Natural killer cell treated with Interleukin-12 subunit alpha and Interleukin-12 subunit beta and Interleukin-15 and Interleukin-18, amount 100 ng/mL, for 72 hours (primary cell): ENCODE data around the gene NOTCH4. TPM values are rescaled to one million over a fixed set of nuclear protein-coding genes. Genes with fewer than 3 reads are reported as not detected.
"Not testable (repeated sequence)": the region's sequence is repeated elsewhere in the genome, so short reads cannot be mapped to it uniquely, and the experiment has no call there.

Experiments used
- ATAC-seq, 2 donors: fragments of 150-1000 bp; cut with Tn5 transposase in 1 of 2; sonication (Bioruptor Pico), chemical (Tn5 transposase) in 1 of 2; 2 replicates each; pipeline ENCODE4 v1.10.0; 2021
- DNase-seq: peaks from one replicate; pipeline ENCODE4 v3.0.0; 2022; ENCODE audit warnings: low spot score
- H3K27ac Mint-ChIP-seq, 2 donors: 1 replicate in 1 of 2; 2 replicates in 1 of 2; pipeline ENCODE4 v1.8.0; 2022; ENCODE audit warnings: mixed read lengths in 2 of 2, mild to moderate bottlenecking in 1 of 2, moderate library complexity in 1 of 2
- H3K27me3 Mint-ChIP-seq, 2 donors: 1 replicate in 1 of 2; 2 replicates in 1 of 2; pipeline ENCODE4 v1.8.0; 2022; ENCODE audit warnings: mixed read lengths in 2 of 2
- H3K36me3 Mint-ChIP-seq: one replicate; pipeline ENCODE4 v1.8.0; 2022; ENCODE audit warnings: mixed read lengths
- H3K4me1 Mint-ChIP-seq, 2 donors: 1 replicate in 1 of 2; 2 replicates in 1 of 2; pipeline ENCODE4 v1.8.0; 2022; ENCODE audit warnings: low read depth in 2 of 2, mixed read lengths in 2 of 2, mild to moderate bottlenecking in 1 of 2
- H3K4me3 Mint-ChIP-seq: one replicate; pipeline ENCODE4 v1.8.0; 2022; ENCODE audit warnings: mixed read lengths
- H3K9me3 Mint-ChIP-seq: 2 replicates; pipeline ENCODE4 v1.8.0; 2022; ENCODE audit warnings: mixed read lengths
- total RNA-seq, 2 donors: library from RNA; stranded (reverse); gene quantifications; one replicate each; pipeline ENCODE4 v1.2.3, GENCODE V29; 2022

Gene NOTCH4
- total RNA-seq, 2 donors from 2014 or later, result 1.4 TPM

DNA sequence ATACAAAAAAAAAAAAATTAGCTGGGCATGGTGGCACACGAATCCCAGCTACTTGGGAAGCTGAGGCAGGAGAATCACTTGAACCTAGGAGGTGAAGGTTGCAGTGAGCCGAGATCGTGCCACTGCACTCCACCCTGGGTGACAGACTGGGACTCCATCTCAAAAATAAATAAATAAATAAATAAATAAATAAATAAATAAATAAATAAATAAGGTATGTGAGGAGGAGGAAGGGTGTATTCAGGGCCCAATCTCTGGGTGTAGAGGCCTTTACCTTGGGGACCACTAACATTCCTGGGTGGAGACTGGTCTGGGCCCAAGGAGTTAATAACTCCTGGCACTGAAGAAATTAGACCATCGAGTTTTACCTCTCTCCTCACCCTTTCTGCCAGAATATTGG lies 12.4 kb downstream of the NOTCH4 start:
- H3K36me3 Mint-ChIP-seq, ATAC-seq, H3K27ac Mint-ChIP-seq, H3K9me3 Mint-ChIP-seq, H3K27me3 Mint-ChIP-seq, H3K4me3 Mint-ChIP-seq, DNase-seq: not testable (repeated sequence)
- H3K4me1 Mint-ChIP-seq, result peaks cover 0 to 13% of the 10 kb centered on the region in 2 donors

DNA sequence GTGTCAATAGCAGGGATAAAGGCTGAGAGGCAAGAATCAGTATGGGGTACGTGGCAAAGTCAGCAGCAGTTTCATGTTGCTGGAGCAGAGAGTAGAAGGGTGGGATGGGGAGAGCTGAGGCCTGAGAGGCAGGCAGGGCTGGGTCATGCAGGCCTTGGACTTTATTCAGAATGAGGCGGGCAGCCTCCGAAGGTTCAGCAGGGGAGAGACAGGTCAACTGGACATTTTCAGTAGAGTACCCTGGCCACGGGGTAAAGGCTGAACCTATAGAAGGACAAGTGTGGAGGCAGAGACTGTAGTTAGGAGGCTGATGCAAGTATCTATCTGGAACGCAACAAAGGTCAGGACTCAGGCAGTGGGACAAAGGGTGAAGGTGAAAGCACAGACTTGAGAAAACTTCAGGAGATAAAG lies 13.7 kb downstream of the NOTCH4 start:
- Mint-ChIP-seq H3K9me3 (no peaks in the 10 kb centered on the region), H3K4me3 (no peak overlapping the region), H3K4me1 (peaks cover 0 to 9% of the 10 kb centered on the region in 2 donors), H3K27me3 (no peaks in the 10 kb centered on the region), H3K27ac (peak overlapping the region in 1 of 2 donors; percentile 21), H3K36me3 (no peaks in the 10 kb centered on the region)
- no peak for ATAC-seq
- DNase-seq, result peak; percentile 8

DNA sequence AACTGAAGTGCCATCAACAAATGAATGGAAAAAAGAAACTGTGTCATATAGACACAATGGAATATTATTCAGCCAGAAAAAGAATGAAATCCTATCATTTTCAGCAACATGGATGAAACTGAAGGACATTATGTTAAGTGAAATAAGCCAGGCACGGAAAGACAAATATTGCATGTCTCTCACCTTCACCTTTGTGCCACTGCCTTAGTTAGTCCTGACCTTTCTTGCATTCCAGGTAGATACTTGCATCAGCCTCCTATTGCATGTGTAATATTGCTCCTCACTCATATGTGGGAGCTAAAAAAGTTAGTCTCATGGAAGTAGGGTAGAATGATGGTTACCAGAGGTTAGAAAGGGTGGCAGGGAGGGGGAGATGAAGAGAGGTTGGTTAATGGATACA lies 14.9 kb downstream of the NOTCH4 start:
- Mint-ChIP-seq H3K4me1 (peaks cover 0 to 9% of the 10 kb centered on the region in 2 donors), H3K9me3 (no peaks in the 10 kb centered on the region), H3K4me3 (no peak overlapping the region), H3K27me3 (peaks cover 4 to 6% of the 10 kb centered on the region in 2 donors), H3K27ac (peak overlapping the region in 1 of 2 donors; percentile 14), H3K36me3 (no peaks in the 10 kb centered on the region)
- no peak for ATAC-seq
- DNase-seq, result no peak

GRCh38 chr6:32204268-32204715 lies 19.6 kb downstream of the NOTCH4 start:
- ATAC-seq (no peak), DNase-seq (peak; percentile 38)
- H3K27me3 Mint-ChIP-seq, result peaks cover 6% of the 10 kb centered on the region in 2 donors
- H3K4me3 Mint-ChIP-seq, result no peak overlapping the region
- no peaks in the 10 kb centered on the region for H3K36me3 Mint-ChIP-seq
- H3K9me3 Mint-ChIP-seq, result no peaks in the 10 kb centered on the region
- no peak overlapping the region for H3K27ac Mint-ChIP-seq
- H3K4me1 Mint-ChIP-seq, result no peaks in the 10 kb centered on the region

DNA sequence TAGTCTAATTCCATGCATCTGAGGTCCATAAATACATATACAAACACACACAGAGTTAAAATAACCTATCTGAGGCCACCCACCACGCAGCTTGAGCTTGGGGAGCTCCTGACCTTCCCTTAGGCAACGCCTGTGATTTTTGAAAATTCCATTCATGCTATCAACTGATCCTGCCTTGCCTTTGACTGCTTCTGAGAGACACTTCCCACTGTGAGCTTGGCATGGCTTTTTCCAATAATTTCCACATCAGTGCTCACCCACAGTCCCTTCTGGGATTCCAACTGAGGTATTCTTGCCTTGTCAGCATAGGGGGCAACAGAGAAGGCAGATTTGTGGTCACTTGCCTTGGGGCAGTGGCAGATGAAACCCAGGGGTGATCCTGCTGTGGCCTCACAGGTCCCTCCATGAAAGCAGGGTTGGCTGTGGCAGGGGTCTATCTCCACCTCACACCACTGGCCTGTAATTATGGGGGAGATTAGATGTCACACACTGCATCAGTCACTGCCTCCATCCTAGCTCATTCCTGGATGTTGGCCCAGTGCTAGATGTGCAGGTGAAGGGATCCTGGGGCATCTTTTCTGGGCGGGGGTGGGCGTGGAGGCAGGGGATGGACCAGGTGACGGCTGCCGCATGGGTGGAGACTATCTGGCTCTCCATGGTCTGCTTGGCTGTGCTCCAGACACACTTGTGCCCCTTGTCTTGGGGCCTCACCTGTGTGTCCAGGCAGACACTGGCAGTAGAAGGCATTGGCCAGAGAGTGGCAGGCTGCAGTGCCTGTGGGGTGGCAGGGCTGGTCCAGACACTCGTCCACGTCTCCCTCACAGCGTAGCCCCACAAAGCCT lies 20.2 kb downstream of the NOTCH4 start:
- H3K9me3 Mint-ChIP-seq, result no peaks in the 10 kb centered on the region
- H3K4me1 Mint-ChIP-seq, result no peaks in the 10 kb centered on the region
- peaks cover 6% of the 10 kb centered on the region in 2 donors for H3K27me3 Mint-ChIP-seq
- no peaks in the 10 kb centered on the region for H3K36me3 Mint-ChIP-seq
- ATAC-seq (no peak), DNase-seq (no peak)
- H3K4me3 Mint-ChIP-seq, result no peak overlapping the region
- no peak overlapping the region for H3K27ac Mint-ChIP-seq

GRCh38 chr6:32202186-32202585 lies 21.7 kb downstream of the NOTCH4 start:
- Mint-ChIP-seq H3K36me3 (no peaks in the 10 kb centered on the region), H3K4me1 (peaks cover under 1% of the 10 kb centered on the region in 2 donors), H3K27me3 (peaks cover 6% of the 10 kb centered on the region in 2 donors), H3K4me3 (no peak overlapping the region), H3K27ac (no peak overlapping the region), H3K9me3 (no peaks in the 10 kb centered on the region)
- DNase-seq (peak; percentile 50), ATAC-seq (no peak)

DNA sequence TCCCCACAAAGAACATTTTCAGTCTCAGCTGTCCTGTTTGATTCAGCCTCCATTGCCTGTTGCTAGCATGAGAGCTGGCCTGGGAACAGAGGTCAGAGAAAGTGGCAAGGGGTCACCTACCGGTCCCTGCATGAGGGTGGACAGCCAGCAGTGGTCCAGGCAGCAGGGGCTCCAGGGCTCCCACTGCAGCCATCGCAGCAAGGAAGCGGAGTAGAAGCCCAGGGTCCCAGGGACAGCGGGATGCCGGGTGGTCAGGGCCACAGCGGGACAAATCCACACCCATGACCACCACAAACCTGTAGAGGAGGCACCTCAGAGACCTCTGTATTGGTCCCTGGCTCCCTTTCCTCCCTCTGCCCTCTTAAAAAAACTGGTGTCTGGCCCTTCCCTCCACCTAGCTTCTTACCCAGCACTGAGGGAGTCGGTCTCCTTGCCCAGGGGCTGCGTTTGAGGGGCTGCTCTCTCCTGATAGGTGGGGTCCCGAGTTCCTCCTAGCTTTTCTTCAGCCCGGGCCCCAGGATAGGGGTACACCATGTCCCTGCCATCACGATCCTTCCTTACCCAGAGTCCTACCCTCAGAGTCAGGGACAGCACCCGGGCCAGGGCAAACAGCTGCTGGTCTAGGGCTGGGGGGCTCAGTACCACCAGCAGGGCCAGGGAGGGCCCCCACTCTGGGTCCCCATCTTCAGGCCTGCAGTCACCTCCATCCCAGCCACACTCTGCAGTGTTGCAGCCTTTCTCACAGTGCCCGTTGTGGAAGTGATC lies 23.0 kb downstream of the NOTCH4 start:
- H3K9me3 Mint-ChIP-seq, result no peaks in the 10 kb centered on the region
- H3K4me1 Mint-ChIP-seq, result peaks cover 8 to 12% of the 10 kb centered on the region in 2 donors
- ATAC-seq (no peak), DNase-seq (peak; percentile 32)
- no peak overlapping the region for H3K27ac Mint-ChIP-seq
- no peak overlapping the region for H3K4me3 Mint-ChIP-seq
- peaks cover 6% of the 10 kb centered on the region in 2 donors for H3K27me3 Mint-ChIP-seq
- H3K36me3 Mint-ChIP-seq, result no peaks in the 10 kb centered on the region

GRCh38 chr6:32198866-32199265 lies 25.0 kb downstream of the NOTCH4 start:
- ATAC-seq (no peak), DNase-seq (peak; percentile 49)
- Mint-ChIP-seq H3K9me3 (no peaks in the 10 kb centered on the region), H3K27me3 (peaks cover 0 to 2% of the 10 kb centered on the region in 2 donors), H3K4me1 (peaks cover 25% of the 10 kb centered on the region in 2 donors), H3K4me3 (no peak overlapping the region), H3K36me3 (no peaks in the 10 kb centered on the region), H3K27ac (peak overlapping the region in 1 of 2 donors; percentile 39)

DNA sequence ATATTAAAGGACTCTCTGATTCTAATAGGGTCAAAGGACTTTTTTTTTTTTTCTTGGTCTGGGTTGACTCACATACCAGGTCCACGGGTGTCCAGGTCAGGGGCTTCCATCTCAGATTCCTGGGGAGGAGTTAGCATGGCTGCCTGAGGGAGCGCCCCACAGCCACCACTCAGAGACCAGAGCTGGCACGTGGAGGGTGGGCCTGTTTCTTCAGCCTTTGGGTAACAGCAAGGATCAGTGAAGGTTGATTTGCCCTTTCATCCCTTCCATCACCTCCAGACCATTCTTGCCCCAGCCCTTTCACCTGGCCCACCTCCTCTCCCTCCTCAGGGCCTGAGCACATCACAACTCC lies 25.5 kb downstream of the NOTCH4 start:
- Mint-ChIP-seq H3K27ac (peak overlapping the region in 1 of 2 donors; percentile 39), H3K27me3 (no peaks in the 10 kb centered on the region), H3K4me3 (no peak overlapping the region), H3K9me3 (no peaks in the 10 kb centered on the region), H3K4me1 (peaks cover 30% of the 10 kb centered on the region in 2 donors), H3K36me3 (no peaks in the 10 kb centered on the region)
- ATAC-seq (no peak), DNase-seq (peak; percentile 16)

DNA sequence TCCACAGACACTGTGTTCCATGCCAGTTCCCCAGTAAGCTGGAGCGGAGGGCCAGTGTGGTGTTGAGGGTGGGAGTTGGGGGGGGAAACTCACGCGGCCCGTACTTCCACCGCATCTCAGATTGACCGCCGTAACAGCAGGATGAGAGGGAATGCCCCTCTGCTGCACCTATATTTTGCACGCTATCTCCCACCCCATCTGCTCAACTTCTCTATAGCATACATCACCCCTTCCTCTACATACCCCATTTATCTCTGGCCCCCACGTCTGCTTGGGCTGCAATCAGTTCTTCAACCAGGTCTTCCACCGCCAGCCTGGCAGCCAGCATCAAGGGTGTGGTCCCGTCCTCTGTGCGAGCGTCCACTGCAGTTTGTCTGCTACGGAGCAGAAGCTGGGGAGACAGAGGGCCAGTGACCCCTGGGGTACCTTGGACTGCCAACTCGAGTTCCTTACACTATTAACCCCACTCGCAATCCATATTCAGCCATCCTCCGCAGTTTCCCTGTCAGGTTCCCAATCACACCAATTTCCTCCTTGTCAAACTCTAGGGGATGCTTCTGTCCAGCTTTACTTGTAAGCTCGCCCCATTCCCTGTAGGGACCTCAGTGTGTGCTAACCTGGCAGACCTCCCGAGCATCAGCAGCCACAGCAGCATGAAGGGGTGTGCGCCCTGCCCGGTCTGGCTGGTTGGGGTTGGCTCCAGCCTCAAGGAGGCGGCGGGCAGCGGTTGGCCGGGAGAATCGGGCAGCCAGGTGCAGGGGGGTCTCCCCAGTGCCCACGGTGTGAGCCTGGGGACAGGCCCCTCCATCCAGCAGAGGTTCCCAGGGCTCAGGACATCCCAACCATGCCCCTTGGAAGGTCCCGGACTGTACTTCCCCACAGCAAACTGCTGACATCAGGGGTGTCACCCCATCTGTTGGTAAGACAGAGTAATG lies 26.9 kb downstream of the NOTCH4 start:
- H3K4me1 Mint-ChIP-seq, result peaks cover 37 to 38% of the 10 kb centered on the region in 2 donors
- no peaks in the 10 kb centered on the region for H3K36me3 Mint-ChIP-seq
- H3K27me3 Mint-ChIP-seq, result no peaks in the 10 kb centered on the region
- no peaks in the 10 kb centered on the region for H3K9me3 Mint-ChIP-seq
- peak overlapping the region; percentile 91 for H3K4me3 Mint-ChIP-seq
- ATAC-seq (no peak), DNase-seq (peak; percentile 49)
- peak overlapping the region; percentile 96 to 98 for H3K27ac Mint-ChIP-seq

GRCh38 chr6:32195902-32196681 lies 27.8 kb downstream of the NOTCH4 start:
- DNase-seq (peak; percentile 85), ATAC-seq (peak; percentile 0 to 2)
- Mint-ChIP-seq H3K9me3 (no peaks in the 10 kb centered on the region), H3K4me1 (peaks cover 44 to 46% of the 10 kb centered on the region in 2 donors), H3K4me3 (peak overlapping the region; percentile 91), H3K36me3 (no peaks in the 10 kb centered on the region), H3K27me3 (no peaks in the 10 kb centered on the region), H3K27ac (peak overlapping the region; percentile 96 to 98)

DNA sequence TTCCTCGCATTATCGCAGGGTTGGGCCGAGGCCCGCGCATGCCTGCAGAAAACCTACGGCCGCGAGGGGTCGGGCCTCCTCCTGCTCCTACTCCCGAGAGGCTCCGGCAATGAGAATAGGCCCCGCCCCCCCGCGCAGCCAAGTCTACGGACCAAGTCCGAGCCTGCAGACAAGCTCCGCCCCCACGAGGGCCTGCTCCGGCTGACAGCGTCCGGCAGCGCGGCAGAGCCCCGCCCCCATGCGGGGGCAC lies 28.3 kb downstream of the NOTCH4 start:
- Mint-ChIP-seq H3K9me3 (no peaks in the 10 kb centered on the region), H3K27ac (peak overlapping the region; percentile 96 to 98), H3K27me3 (no peaks in the 10 kb centered on the region), H3K4me1 (peaks cover 48% of the 10 kb centered on the region in 2 donors), H3K36me3 (no peaks in the 10 kb centered on the region), H3K4me3 (peak overlapping the region; percentile 91)
- ATAC-seq (peak; percentile 92 to 94), DNase-seq (peak; percentile 100)
